H1 (cell line): ENCODE data around the gene KIR2DL1. TPM values are rescaled to one million over a fixed set of nuclear protein-coding genes. Genes with fewer than 3 reads are reported as not detected.

Source experiments
- CBX8 ChIP-seq: fragments of 300-800, 300-1000 bp; sonication (generic); IDR thresholded peaks from 2 replicates; pipeline ENCODE4 v1.7.1; 2016; ENCODE audit warnings: low read depth, low read length, borderline replicate concordance
- HDAC6 ChIP-seq: IDR thresholded peaks from one replicate; pipeline ENCODE4 v1.7.1; 2012; ENCODE audit warnings: low read depth, mild to moderate bottlenecking, inconsistent platforms, low read length, moderate library complexity
- polyA plus RNA-seq, 7 experiments: library from polyadenylated mRNA; depleted of rRNA in 3 of 7; stranded (reverse) in 5 of 7; unstranded in 2 of 7; fragments of >200 nt in 5 of 7; fragments of 200-250 nt in 2 of 7; gene quantifications; 1 replicate in 5 of 7; 2 replicates in 1 of 7; 4 replicates in 1 of 7; pipeline versions ENCODE4 v1.2.1 to v1.2.3, GENCODE V29; 2011 to 2013; ENCODE audit warnings: missing spikeins in 2 of 7, mixed read lengths in 2 of 7
- total RNA-seq: library from RNA; stranded (reverse); fragmentation: NEBNext Ultra II Directional; extraction: Animal tissue kit (Norgen Biotek cat#: 25700); gene quantifications from 2 replicates; pipeline ENCODE4 v1.2.1, GENCODE V29; 2021

KIR2DL1 gene
- total and polyA plus RNA-seq, 2 of the 8 experiments (the other 6 are each of a cell fraction or from before 2014, with no cell fraction given): not detected

DNA sequence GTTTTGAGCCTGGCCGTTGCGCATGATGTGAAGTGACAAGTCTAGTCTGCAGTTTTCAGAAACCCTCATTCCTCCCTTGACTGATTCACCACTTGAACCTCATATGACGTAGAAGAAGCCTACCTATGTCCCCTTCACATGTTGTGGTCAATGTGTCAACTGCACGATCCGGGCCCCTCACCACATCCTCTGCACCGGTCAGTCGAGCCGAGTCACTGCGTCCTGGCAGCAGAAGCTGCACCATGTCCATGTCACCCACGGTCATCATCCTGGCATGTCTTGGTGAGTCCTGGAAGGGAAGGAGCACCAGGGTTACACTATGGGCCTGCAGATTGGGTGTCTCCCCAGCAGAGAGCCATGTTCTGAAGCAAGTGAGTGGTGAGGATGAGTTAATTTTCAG is 33.8 kb downstream of the KIR2DL1 start, which contains the start of gene KIR2DL4 (continued):
- TF ChIP-seq HDAC6 (no peak), CBX8 (no peak)
- TF ChIP-seq, all 59 proteins: peak for 0
